ENCODE results near the gene RHBDD1.

The RHBDD1 gene

GRCh38 chr2:226888971-226889370, 53.1 kb downstream of the RHBDD1 start:
- DNase-seq = no peak

- DNase-seq = no peak
These were observed 54.4 kb downstream of the RHBDD1 start for GRCh38 chr2:226890286-226890685.

- DNase-seq = no peak
These were observed 56.1 kb downstream of the RHBDD1 start for GRCh38 chr2:226891780-226892590.

- DNase-seq = no peak
These were observed 56.9 kb downstream of the RHBDD1 start for GRCh38 chr2:226892729-226893128.

GRCh38 chr2:226893216-226893615, 57.4 kb downstream of the RHBDD1 start:
- no peak for DNase-seq

- DNase-seq = no peak
These were observed 58.9 kb downstream of the RHBDD1 start for GRCh38 chr2:226894752-226895151.

- no peak for DNase-seq
These were observed 59.7 kb downstream of the RHBDD1 start for GRCh38 chr2:226895579-226895978.

GRCh38 chr2:226898121-226898520, 62.3 kb downstream of the RHBDD1 start:
- no peak for DNase-seq

GRCh38 chr2:226898897-226899296, 63.0 kb downstream of the RHBDD1 start:
- no peak for DNase-seq

- DNase-seq = no peak
These were observed 66.5 kb downstream of the RHBDD1 start for GRCh38 chr2:226902041-226902966.

- DNase-seq = no peak
These were observed 67.3 kb downstream of the RHBDD1 start for GRCh38 chr2:226903179-226903578.

- DNase-seq = no peak
These were observed 68.7 kb downstream of the RHBDD1 start for GRCh38 chr2:226904592-226904991.

GRCh38 chr2:226905718-226906117, 69.9 kb downstream of the RHBDD1 start:
- no peak for DNase-seq

GRCh38 chr2:226906163-226906693, 70.4 kb downstream of the RHBDD1 start:
- DNase-seq = no peak

- DNase-seq = no peak
These were observed 73.3 kb downstream of the RHBDD1 start for GRCh38 chr2:226909126-226909525.

- DNase-seq = no peak
These were observed 74.0 kb downstream of the RHBDD1 start for GRCh38 chr2:226909836-226910235.

GRCh38 chr2:226910384-226910783, 74.5 kb downstream of the RHBDD1 start:
- DNase-seq = no peak

- DNase-seq = no peak
These were observed 76.1 kb downstream of the RHBDD1 start for GRCh38 chr2:226911932-226912331.

GRCh38 chr2:226913641-226914040, 77.8 kb downstream of the RHBDD1 start:
- no peak for DNase-seq

- no peak for DNase-seq
These were observed 80.0 kb downstream of the RHBDD1 start for GRCh38 chr2:226915846-226916360.

- no peak for DNase-seq
These were observed 80.8 kb downstream of the RHBDD1 start for GRCh38 chr2:226916669-226917068.

- no peak for DNase-seq
These were observed 96.6 kb downstream of the RHBDD1 start for GRCh38 chr2:226932443-226932842.

- no peak for DNase-seq
These were observed 98.8 kb downstream of the RHBDD1 start for GRCh38 chr2:226934546-226935201.

All from NCI-H1930 (cell line).